ENCODE data around the gene SEZ6. TPM values are rescaled to one million over a fixed set of nuclear protein-coding genes. Genes with fewer than 3 reads are reported as not detected.

SEZ6 gene
- total RNA-seq, 2 experiments from 2014 or later, result not detected

GRCh38 chr17:28993645-28994426 lies 12.0 kb downstream of the SEZ6 start:
- no peaks in the 10 kb centered on the region for H3K9me3 Mint-ChIP-seq
- DNase-seq (no peak), ATAC-seq (no peak)
- H3K27ac Mint-ChIP-seq, result no peak overlapping the region
- intact Hi-C loops (cut with micrococcal nuclease), result no loop called here
- POLR2A ChIA-PET, result no interaction called here
- no peak for TF ChIP-seq CTCF (IDR thresholded peaks at IDR 0.05)
- CTCF ChIA-PET, result interaction anchor here (1.5 kb wide), 1 partner anchor 28 kb away, joined by 7 read pairs; no protein-coding TSS in a partner anchor
- no peaks in the 10 kb centered on the region for H3K4me1 Mint-ChIP-seq (ENCODE audit: low read depth)
- H3K27me3 Mint-ChIP-seq, result peaks cover 5% of the 10 kb centered on the region
- H3K4me3 Mint-ChIP-seq, result no peak overlapping the region
- H3K36me3 Mint-ChIP-seq (ENCODE audit: low read depth), result no peaks in the 10 kb centered on the region

- intact Hi-C loops (cut with micrococcal nuclease), result no loop called here
- DNase-seq (no peak), ATAC-seq (no peak)
- Mint-ChIP-seq H3K36me3 (ENCODE audit: low read depth) (no peaks in the 10 kb centered on the region), H3K27ac (no peak overlapping the region), H3K27me3 (peaks cover 5% of the 10 kb centered on the region), H3K4me3 (no peak overlapping the region), H3K4me1 (ENCODE audit: low read depth) (no peaks in the 10 kb centered on the region), H3K9me3 (no peaks in the 10 kb centered on the region)
- ChIA-PET POLR2A (interaction anchor here (1.1 kb wide), 1 partner anchor 9 kb away, joined by 3 read pairs; no protein-coding TSS in a partner anchor), CTCF (interaction anchor here (0.6 to 1.5 kb wide), 2 partner anchors 28 to 124 kb away, joined by 3 to 7 read pairs; no protein-coding TSS in a partner anchor)
- no peak for TF ChIP-seq CTCF (IDR thresholded peaks at IDR 0.05)
Observed at GRCh38 chr17:28992625-28993600, 12.9 kb downstream of the SEZ6 start.

- Mint-ChIP-seq H3K36me3 (ENCODE audit: low read depth) (no peaks in the 10 kb centered on the region), H3K9me3 (no peaks in the 10 kb centered on the region), H3K4me1 (ENCODE audit: low read depth) (no peaks in the 10 kb centered on the region), H3K27me3 (peaks cover 5% of the 10 kb centered on the region), H3K27ac (no peak overlapping the region), H3K4me3 (no peak overlapping the region)
- POLR2A ChIA-PET, result interaction anchor here (1.1 kb wide), 1 partner anchor 9 kb away, joined by 3 read pairs; no protein-coding TSS in a partner anchor
- no peak for ATAC-seq
- TF ChIP-seq CTCF (IDR thresholded peaks at IDR 0.05), result no peak
- intact Hi-C loops (cut with micrococcal nuclease), result no loop called here
- no peak for DNase-seq
- CTCF ChIA-PET, result no interaction called here
Observed at GRCh38 chr17:28992185-28992584, 13.6 kb downstream of the SEZ6 start.

- intact Hi-C loops (cut with micrococcal nuclease), result no loop called here
- CTCF ChIA-PET, result no interaction called here
- Mint-ChIP-seq H3K9me3 (no peaks in the 10 kb centered on the region), H3K4me3 (no peak overlapping the region), H3K4me1 (ENCODE audit: low read depth) (no peaks in the 10 kb centered on the region), H3K27ac (no peak overlapping the region), H3K36me3 (ENCODE audit: low read depth) (no peaks in the 10 kb centered on the region), H3K27me3 (peaks cover 3% of the 10 kb centered on the region)
- TF ChIP-seq CTCF (IDR thresholded peaks at IDR 0.05), result no peak
- POLR2A ChIA-PET, result no interaction called here
- DNase-seq (no peak), ATAC-seq (no peak)
Observed at GRCh38 chr17:28991779-28992178, 14.1 kb downstream of the SEZ6 start.
